KOPT-K1 (cell line): ENCODE results near the gene ATAD3C.
A peak's percentile ranks its signal among the peaks of the same experiment; 100 is the strongest.
"Not testable (repeated sequence)": the region's sequence is repeated elsewhere in the genome, so short reads cannot be mapped to it uniquely, and the experiment has no call there.

ENCODE experiments used
- H3K27ac ChIP-seq: fragments of 200-600 bp; sonication (generic); 2 replicates; pipeline ENCODE4 v1.5.1; 2016; ENCODE audit warnings: antibody characterized with exemption, mild to moderate bottlenecking, low read depth, low read length; ENCODE audit not compliant: poor library complexity, severe bottlenecking
- H3K36me3 ChIP-seq: fragments of 200-600 bp; sonication (generic); 2 replicates; pipeline ENCODE4 v1.5.1; 2017; ENCODE audit warnings: antibody characterized with exemption, mild to moderate bottlenecking, low read length, moderate library complexity; ENCODE audit not compliant: insufficient read depth
- H3K9me3 ChIP-seq: fragments of 200-600 bp; sonication (generic); 2 replicates; pipeline ENCODE4 v1.5.1; 2017; ENCODE audit warnings: antibody characterized with exemption, low read length, mild to moderate bottlenecking; ENCODE audit not compliant: insufficient read depth, poor library complexity, severe bottlenecking

ATAD3C gene

DNA sequence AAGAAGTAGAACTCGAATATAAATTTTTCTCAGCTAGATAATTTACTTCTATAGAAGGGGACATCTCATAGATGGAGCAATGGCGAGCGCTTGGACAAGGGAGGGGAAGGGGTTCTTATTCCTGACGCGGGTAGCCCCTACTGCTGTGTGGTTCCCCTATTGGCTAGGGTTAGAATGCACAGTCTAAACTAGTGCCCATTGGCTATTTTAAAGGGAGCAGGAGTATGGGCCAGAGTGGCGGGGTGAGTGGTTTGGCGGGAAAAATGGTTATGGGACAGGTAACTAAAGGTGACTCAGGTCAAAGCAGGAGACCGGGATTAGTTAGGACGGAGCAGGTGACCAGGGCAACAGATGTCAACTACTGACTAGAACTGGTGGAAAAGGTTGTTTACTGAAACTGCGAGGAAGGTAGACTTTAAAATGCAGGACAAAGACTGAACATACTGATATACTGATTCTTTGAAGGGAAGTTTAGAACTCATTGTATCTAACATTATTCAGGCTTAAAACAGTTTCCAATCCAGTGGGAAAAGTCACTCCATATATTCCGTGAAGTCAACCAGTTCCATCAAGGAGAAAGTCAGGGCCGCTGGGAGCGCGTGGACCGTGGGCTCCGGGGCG, 61.5 kb downstream of the ATAD3C start:
- Histone ChIP-seq H3K9me3 (no peaks in the 10 kb centered on the region), H3K27ac (peak overlapping the region; percentile 85), H3K36me3 (peaks cover 9% of the 10 kb centered on the region; the same call in 1 of the 2 replicates)

DNA sequence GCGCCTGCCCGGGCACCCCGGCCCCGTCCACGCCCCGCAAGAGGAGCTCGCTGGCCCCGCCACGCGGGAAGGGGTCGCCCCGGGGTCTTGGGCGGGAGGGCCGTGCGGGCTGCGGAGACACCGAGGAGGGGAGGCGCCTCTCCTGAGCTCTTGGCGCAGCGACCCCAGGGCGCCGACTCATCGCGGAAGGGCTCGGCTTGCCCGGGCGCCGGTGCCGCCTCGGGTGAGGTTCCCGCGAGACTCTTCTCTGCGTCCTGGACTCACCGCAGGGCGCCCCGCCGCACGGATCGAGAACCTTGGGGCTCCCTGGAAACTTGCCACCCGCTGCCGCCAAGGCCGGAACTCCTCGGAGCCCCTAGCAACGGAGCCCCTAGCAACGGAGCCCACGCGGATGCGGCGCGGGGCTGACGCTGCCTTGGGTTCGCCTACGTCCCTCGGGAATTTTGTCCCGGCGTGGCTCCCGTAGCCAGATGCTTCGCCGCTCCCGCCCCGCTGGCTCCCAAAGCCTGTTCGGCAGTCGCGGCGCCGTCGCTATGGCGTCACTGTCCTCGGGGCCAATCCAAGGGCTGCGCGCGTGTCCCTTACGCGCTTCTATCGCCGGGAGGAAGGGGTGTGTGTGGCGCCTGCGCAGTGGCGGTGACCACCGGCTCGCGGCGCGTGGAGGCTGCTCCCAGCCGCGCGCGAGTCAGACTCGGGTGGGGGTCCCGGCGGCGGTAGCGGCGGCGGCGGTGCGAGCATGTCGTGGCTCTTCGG, 62.2 kb downstream of the ATAD3C start, which contains the start of gene ATAD3A:
TSS of gene ATAD3A (plus strand) at position 630 of the 753 bp plus-strand sequence. CDS start at position 737, 107 bp downstream.
- Histone ChIP-seq H3K9me3 (no peaks in the 10 kb centered on the region), H3K27ac (peak within 1 kb of the TSS; percentile 85), H3K36me3 (peaks cover 9% of the 10 kb centered on the region; the same call in 1 of the 2 replicates)

DNA sequence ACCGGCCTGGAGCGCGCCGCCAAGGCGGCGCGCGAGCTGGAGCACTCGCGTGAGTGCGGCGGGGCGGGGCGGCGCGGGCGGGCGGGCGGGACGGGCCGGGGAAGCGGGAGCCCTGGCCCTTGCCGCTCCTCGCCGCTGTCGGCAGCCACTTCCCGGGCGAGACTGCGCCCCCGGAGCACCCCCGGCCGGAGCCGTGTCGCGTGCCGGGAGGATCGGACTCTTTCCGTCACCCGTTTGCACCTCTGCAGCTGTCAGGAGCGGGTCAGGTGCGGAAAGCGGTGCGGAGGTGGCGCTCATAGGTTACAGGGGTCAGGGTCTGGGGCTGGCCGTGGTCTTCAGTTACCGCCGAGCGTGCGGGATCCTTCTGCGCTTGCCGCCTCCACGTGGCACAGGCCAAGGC, 62.9 kb downstream of the ATAD3C start:
- not testable (repeated sequence) for H3K36me3 ChIP-seq, H3K9me3 ChIP-seq
- H3K27ac ChIP-seq, result peak overlapping the region; percentile 36

DNA sequence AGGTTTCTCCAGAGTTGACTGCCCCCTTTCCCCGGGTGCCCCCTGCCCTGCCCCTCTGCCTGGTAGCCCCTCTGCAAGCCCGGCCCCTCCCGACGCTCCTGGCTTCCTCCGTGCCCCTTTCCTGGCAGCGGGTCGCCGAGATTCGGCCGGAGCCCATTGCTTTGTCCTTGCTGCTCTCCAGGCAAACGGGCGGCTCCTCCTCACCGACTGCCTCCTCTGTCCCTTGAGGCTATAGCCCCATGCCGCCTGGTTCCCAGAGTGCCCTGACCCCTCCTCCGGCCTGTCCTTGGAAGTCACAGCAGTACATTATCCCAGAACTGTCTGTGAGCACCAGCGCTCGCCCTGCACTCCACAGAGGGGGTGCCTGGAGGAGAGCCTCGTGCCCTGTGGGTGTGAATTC, 64.2 kb downstream of the ATAD3C start:
- not testable (repeated sequence) for H3K9me3 ChIP-seq, H3K27ac ChIP-seq
- peaks cover 20% of the 10 kb centered on the region; the same call in 1 of the 2 replicates for H3K36me3 ChIP-seq

DNA sequence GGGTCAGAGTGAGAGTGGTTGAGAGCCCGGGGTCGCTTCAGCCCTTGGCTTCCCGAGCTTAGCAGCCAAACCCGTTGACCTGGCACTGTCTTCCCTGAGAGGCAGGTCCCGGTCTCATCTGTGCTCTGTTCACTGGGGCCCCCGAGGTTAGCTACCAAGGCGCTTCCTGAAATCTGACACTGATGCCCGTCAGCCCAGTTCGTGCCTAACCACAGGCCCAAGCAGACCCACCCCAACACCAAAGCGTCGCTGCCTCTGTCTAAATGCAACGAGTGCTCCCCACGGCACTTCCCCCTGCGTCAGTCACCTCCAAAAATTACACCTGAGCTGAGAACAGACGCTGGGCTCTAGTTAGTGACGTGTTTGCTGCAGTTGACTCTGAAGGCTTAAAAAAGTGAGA, 64.9 kb downstream of the ATAD3C start:
- H3K27ac ChIP-seq, H3K9me3 ChIP-seq: not testable (repeated sequence)
- peaks cover 22% of the 10 kb centered on the region; the same call in 1 of the 2 replicates for H3K36me3 ChIP-seq

DNA sequence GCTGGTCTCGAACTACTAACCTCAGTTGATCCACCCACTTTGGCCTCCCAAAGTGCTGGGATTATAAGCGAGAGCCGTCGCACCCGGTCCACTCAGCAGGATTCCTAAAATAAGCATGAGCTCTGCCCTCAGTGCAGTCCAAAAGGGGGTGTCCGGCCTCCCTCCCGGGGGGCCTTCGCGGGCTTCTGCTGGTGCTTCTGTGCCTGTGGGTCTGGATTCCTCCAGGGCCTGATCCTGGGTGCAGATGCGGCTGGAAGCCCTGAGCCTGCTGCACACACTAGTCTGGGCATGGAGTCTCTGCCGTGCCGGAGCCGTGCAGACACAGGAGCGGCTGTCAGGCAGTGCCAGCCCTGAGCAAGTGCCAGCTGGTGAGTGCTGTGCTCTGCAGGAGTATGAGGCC, 67.4 kb downstream of the ATAD3C start:
- peaks cover 43% of the 10 kb centered on the region for H3K36me3 ChIP-seq
- not testable (repeated sequence) for H3K27ac ChIP-seq, H3K9me3 ChIP-seq

DNA sequence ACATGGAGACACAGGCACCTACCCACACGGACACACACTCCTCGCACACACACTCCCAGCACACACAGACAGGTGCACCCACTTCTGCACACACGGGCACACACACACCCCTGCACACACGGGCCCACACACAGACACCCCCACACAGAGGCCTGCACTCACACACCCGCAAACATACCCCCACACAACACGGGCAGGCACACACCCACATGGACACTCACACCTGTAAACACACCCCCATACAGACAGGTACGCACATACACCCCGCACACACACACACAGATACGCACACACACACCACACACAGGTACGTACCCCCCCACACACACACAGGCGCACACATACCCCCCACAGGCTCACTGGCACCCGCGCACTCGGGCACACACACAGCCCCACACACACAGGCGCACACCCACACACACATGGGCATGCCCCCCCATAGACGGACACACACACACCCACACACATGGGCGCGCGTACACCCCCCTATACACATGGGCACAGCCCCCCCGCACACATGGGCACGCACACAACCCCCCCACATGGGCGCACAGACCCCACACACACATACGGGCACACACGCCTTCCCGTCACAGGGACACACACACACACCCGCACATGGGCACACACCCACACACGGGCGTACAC, 68.6 kb downstream of the ATAD3C start:
- H3K9me3 ChIP-seq, result no peaks in the 10 kb centered on the region
- H3K36me3 ChIP-seq, result peaks cover 48% of the 10 kb centered on the region
- H3K27ac ChIP-seq, result no peak overlapping the region

DNA sequence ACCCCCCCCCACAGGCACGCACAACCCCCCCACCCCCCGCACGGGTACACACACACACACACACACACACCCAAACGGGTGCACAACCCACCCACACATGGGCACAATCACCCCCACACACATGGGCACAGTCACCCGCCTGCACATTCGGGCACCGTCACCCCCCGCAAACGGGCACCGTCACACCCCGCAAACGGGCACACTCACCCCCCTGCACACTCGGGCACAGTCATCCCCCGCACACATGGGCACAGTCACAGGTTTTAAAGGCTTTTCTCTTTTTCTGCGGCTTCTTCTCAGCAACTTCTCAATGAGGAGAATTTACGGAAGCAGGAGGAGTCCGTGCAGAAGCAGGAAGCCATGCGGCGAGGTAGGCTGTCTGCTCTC, 69.1 kb downstream of the ATAD3C start:
- not testable (repeated sequence) for H3K9me3 ChIP-seq, H3K27ac ChIP-seq
- H3K36me3 ChIP-seq, result peaks cover 48% of the 10 kb centered on the region
